Thoracic aorta (tissue), 2 donors: Measurements from ENCODE around the gene CTXN1. TPM values are rescaled to one million over a fixed set of nuclear protein-coding genes. Genes with fewer than 3 reads are reported as not detected.

Experiments
- ATAC-seq: fragments of 150-250 bp; one replicate; pipeline ENCODE4 v1.8.0; 2017; ENCODE audit warnings: low read depth; ENCODE audit not compliant: insufficient number of reproducible peaks, low FRiP score
- DNase-seq: peaks from one replicate; pipeline ENCODE4 v3.0.0-alpha.2; 2020; ENCODE audit warnings: low spot score
- H3K27ac ChIP-seq, 2 donors: fragments of 200-600 bp; sonication (generic); 1 replicate in 1 of 2; 2 replicates in 1 of 2; pipeline ENCODE4 v1.5.1; 2016; ENCODE audit warnings: mild to moderate bottlenecking in 2 of 2, moderate library complexity in 2 of 2
- H3K27me3 ChIP-seq: fragments of 200-600 bp; sonication (generic); replicated peaks from 2 replicates; pipeline ENCODE4 v1.6.0; 2016; ENCODE audit warnings: mild to moderate bottlenecking; ENCODE audit not compliant: insufficient read depth
- H3K36me3 ChIP-seq: fragments of 200-600 bp; sonication (generic); one replicate; pipeline ENCODE4 v1.5.1; 2016
- H3K4me1 ChIP-seq, 2 donors: fragments of 200-600 bp; sonication (generic); 1 replicate in 1 of 2; 2 replicates in 1 of 2; pipeline versions ENCODE4 v1.5.1 to v1.6.0; 2016; ENCODE audit warnings: low read depth in 2 of 2, mild to moderate bottlenecking in 1 of 2; ENCODE audit not compliant: control insufficient read depth in 1 of 2
- H3K4me3 ChIP-seq: fragments of 200-600 bp; sonication (generic); 2 replicates; pipeline ENCODE4 v1.5.1; 2016; ENCODE audit warnings: mild to moderate bottlenecking
- H3K9me3 ChIP-seq: fragments of 200-600 bp; sonication (generic); 2 replicates; pipeline ENCODE4 v1.5.1; 2016
- total RNA-seq, 2 donors: library from RNA; depleted of rRNA; stranded (reverse); fragments of >200 nt; gene quantifications; one replicate each; pipeline versions ENCODE4 v1.1.0 to v1.2.3, GENCODE V29; 2016
- TF ChIP-seq, protein P1 (sequence below): fragments of 200-600 bp; sonication (generic); IDR thresholded peaks from one replicate; pipeline ENCODE4 v1.5.1; 2019; ENCODE audit warnings: antibody characterized with exemption

The CTXN1 gene
- total RNA-seq, 2 donors from 2014 or later = 0.54 TPM; not detected in 1

DNA sequence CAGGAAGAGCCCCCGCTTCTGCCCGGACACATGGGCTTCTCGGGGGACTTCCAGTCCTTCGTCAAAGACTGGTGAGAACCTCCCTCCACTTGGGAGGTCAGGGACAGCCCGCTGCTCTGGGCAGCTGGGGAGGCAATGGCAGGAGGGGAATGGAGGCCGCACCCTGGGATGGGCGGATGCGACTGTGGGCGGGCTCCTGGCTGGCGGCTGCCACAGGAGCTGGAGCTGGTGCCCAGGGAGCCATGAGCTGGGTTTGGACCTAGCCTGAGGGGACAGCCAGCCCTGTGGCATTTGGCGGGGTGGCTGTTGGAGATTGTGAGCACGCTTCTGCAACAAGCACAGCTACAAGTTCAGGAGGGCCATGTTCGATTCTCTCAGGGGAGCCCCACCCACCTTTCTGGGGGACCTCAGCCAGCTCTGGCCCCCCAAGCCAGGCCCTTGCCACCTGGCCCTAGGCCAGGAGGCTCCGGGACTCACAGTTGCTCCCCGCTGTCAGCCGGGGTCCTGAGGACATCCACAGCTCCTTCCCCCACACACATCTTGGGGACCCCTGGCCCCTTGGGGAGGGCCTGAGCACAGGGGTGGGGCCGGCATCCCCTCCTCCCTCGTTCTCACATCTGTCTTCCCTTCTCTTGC is 14.3 kb downstream of the CTXN1 start:
- Histone ChIP-seq H3K27ac (no peak overlapping the region), H3K4me3 (no peak overlapping the region), H3K27me3 (no peaks in the 10 kb centered on the region), H3K9me3 (no peaks in the 10 kb centered on the region), H3K36me3 (peaks cover 34% of the 10 kb centered on the region), H3K4me1 (peaks cover 9 to 19% of the 10 kb centered on the region in 2 donors)
- ATAC-seq (no peak), DNase-seq (no peak)
- TF ChIP-seq, protein P1, sequence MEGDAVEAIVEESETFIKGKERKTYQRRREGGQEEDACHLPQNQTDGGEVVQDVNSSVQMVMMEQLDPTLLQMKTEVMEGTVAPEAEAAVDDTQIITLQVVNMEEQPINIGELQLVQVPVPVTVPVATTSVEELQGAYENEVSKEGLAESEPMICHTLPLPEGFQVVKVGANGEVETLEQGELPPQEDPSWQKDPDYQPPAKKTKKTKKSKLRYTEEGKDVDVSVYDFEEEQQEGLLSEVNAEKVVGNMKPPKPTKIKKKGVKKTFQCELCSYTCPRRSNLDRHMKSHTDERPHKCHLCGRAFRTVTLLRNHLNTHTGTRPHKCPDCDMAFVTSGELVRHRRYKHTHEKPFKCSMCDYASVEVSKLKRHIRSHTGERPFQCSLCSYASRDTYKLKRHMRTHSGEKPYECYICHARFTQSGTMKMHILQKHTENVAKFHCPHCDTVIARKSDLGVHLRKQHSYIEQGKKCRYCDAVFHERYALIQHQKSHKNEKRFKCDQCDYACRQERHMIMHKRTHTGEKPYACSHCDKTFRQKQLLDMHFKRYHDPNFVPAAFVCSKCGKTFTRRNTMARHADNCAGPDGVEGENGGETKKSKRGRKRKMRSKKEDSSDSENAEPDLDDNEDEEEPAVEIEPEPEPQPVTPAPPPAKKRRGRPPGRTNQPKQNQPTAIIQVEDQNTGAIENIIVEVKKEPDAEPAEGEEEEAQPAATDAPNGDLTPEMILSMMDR = no peak

DNA sequence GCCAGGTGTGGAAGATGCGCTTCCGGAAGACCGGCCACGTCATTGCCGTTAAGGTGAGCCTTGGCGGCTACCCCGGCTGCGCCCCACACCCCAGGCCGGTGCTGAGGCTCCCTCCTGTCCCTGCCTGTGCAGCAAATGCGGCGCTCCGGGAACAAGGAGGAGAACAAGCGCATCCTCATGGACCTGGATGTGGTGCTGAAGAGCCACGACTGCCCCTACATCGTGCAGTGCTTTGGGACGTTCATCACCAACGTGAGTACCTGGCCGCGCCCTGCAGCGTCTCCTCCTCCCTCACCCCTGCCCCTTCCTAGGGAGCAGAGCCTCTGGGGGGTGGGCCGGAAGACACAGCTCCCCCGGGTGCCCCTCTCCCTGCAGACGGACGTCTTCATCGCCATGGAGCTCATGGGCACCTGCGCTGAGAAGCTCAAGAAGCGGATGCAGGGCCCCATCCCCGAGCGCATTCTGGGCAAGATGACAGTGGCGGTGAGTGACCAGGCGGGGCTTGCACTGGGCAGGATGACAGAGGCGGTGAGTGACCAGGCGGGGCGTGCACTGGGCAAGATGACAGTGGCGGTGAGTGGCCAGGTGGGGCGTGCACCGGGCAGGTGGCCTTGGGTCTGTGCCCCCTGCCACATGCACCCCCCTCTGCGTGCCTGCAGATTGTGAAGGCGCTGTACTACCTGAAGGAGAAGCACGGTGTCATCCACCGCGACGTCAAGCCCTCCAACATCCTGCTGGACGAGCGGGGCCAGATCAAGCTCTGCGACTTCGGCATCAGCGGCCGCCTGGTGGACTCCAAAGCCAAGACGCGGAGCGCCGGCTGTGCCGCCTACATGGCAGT is 15.4 kb downstream of the CTXN1 start:
- no peak overlapping the region for H3K4me3 ChIP-seq
- H3K9me3 ChIP-seq = no peaks in the 10 kb centered on the region
- DNase-seq (no peak), ATAC-seq (no peak)
- peaks cover 3 to 21% of the 10 kb centered on the region in 2 donors for H3K4me1 ChIP-seq
- no peak overlapping the region for H3K27ac ChIP-seq
- peaks cover 34% of the 10 kb centered on the region for H3K36me3 ChIP-seq
- TF ChIP-seq, protein P1 = no peak
- no peaks in the 10 kb centered on the region for H3K27me3 ChIP-seq

DNA sequence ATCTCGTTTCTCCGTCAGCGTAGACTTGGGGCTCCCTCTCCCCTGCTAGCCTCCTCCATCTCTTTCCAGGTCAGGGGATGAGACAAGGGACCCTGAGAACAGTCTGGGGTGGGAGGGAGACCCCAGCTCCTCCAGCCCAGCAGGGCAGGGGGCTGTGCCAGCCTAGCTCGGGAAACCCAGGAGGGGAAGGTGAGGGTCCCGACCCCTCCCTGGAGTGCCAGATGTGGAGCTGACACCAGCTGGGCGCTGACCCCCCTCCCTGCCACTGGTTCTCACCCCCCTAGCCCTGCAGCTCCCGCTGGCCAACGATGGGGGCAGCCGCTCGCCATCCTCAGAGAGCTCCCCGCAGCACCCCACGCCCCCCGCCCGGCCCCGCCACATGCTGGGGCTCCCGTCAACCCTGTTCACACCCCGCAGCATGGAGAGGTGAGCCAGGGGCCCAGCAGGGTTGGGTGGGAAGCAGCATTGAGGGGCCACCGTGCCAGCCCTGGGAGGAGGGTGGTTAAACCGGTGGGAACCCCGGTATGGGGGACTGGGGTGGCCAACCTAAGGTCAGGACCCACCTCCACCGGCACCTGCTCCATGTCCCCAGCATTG is 16.4 kb downstream of the CTXN1 start:
- TF ChIP-seq, protein P1 = no peak
- H3K36me3 ChIP-seq = peaks cover 34% of the 10 kb centered on the region
- peaks cover 12 to 30% of the 10 kb centered on the region in 2 donors for H3K4me1 ChIP-seq
- no peaks in the 10 kb centered on the region for H3K9me3 ChIP-seq
- DNase-seq (no peak), ATAC-seq (no peak)
- H3K4me3 ChIP-seq = no peak overlapping the region
- H3K27ac ChIP-seq = no peak overlapping the region
- no peaks in the 10 kb centered on the region for H3K27me3 ChIP-seq

DNA sequence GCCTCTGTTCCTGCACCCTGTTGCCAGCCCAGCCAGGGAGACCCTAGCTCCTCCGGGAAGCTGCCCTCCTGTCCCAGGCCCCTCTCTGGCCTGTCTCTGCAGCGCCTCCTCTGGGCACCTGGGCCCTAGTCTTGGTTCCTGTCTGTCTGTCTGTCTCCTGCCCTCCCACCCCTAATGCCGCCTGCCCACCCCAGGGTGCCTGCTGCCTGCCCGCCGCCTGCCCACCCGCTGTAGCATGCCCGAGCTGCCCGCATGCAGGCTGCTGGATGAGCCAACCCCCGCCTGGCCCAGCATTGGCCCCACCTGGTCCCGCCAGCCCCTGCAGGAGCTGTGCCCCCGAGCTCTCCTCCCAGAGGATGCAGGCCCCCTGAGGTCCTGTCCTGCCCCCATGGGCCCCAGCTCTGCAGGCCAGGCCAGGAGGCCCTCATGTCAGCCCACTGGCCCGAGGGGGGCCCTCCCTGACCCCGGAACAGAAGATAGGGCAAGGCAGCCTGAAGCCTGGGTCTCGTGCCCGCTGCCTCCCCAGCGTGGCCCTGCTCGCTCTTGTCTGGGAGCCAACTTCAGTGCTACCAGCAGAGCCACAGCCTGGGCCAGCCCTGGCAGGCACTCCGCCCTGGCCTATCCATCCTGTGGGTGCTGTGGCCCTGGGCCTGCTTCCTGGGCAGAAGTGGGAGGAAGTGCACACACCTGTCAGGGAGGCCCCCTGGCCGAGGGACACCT is 17.0 kb downstream of the CTXN1 start:
- DNase-seq (no peak), ATAC-seq (no peak)
- Histone ChIP-seq H3K27me3 (no peaks in the 10 kb centered on the region), H3K9me3 (no peaks in the 10 kb centered on the region), H3K27ac (no peak overlapping the region), H3K36me3 (peaks cover 34% of the 10 kb centered on the region), H3K4me3 (no peak overlapping the region), H3K4me1 (peaks cover 13 to 34% of the 10 kb centered on the region in 2 donors)
- TF ChIP-seq, protein P1 = no peak
